Breast epithelium (tissue), 4 donors: ENCODE data around the gene TOX2. TPM values are rescaled to one million over a fixed set of nuclear protein-coding genes. Genes with fewer than 3 reads are reported as not detected.

ENCODE experiments used
- DNase-seq, 2 donors: peaks; one replicate each; pipeline ENCODE4 v3.0.0-alpha.2; 2019; ENCODE audit warnings: low spot score in 2 of 2
- H3K27ac ChIP-seq, 2 donors: fragments of 200-600 bp; sonication (generic) in 1 of 2; one replicate each; pipeline ENCODE4 v1.5.1; 2016 to 2019; ENCODE audit warnings: mild to moderate bottlenecking in 1 of 2
- H3K27me3 ChIP-seq, 2 donors: fragments of 200-600 bp; sonication (generic) in 1 of 2; one replicate each; pipeline versions ENCODE4 v1.5.1 to v1.6.0; 2017 to 2019; ENCODE audit warnings: control low read depth in 1 of 2, mild to moderate bottlenecking in 1 of 2
- H3K36me3 ChIP-seq: fragments of 200-600 bp; one replicate; pipeline ENCODE4 v1.5.1; 2019
- H3K4me1 ChIP-seq, 2 donors: fragments of 200-600 bp; sonication (generic); one replicate each; pipeline ENCODE4 v1.5.1; 2016 to 2019; ENCODE audit warnings: control low read depth in 1 of 2
- H3K4me3 ChIP-seq, 3 donors: fragments of 200-600 bp; sonication (generic); 1 replicate in 2 of 3; 2 replicates in 1 of 3; pipeline ENCODE4 v1.5.1; 2016 to 2019; ENCODE audit warnings: mild to moderate bottlenecking in 3 of 3, moderate library complexity in 2 of 3
- H3K9me3 ChIP-seq, 2 donors: fragments of 200-600 bp; sonication (generic) in 1 of 2; one replicate each; pipeline ENCODE4 v1.5.1; 2016 to 2019; ENCODE audit warnings: control low read depth in 1 of 2
- CTCF ChIP-seq, 3 donors: fragments of 450-650 bp; IDR thresholded peaks; one replicate each; pipeline ENCODE4 v1.5.1; 2016 to 2017; ENCODE audit warnings: antibody characterized with exemption in 3 of 3, mild to moderate bottlenecking in 3 of 3, moderate library complexity in 3 of 3
- POLR2A ChIP-seq: fragments of 450-650 bp; IDR thresholded peaks from one replicate; pipeline ENCODE4 v1.6.1; 2016; ENCODE audit warnings: antibody characterized with exemption, mild to moderate bottlenecking, moderate library complexity
- POLR2AphosphoS5 ChIP-seq, 3 donors: sonication (generic); formaldehyde crosslinking; IDR thresholded peaks; one replicate each; pipeline ENCODE4 v1.6.1; 2017; ENCODE audit warnings: antibody characterized with exemption in 3 of 3
- intact Hi-C: fragments of 100-400 bp; cut with DNase I; formaldehyde crosslinking; loops from one replicate; pipeline ENCODE4 v1.15.1; 2023; ENCODE audit warnings: low total_unique reads
- total RNA-seq, 3 donors: library from RNA; depleted of rRNA; stranded (reverse); fragments of >200 nt; gene quantifications; one replicate each; pipeline ENCODE4 v1.1.0, GENCODE V29; 2016

TOX2 gene
- total RNA-seq, 3 donors from 2014 or later, result 0.44 to 7.4 (median 0.66) TPM

DNA sequence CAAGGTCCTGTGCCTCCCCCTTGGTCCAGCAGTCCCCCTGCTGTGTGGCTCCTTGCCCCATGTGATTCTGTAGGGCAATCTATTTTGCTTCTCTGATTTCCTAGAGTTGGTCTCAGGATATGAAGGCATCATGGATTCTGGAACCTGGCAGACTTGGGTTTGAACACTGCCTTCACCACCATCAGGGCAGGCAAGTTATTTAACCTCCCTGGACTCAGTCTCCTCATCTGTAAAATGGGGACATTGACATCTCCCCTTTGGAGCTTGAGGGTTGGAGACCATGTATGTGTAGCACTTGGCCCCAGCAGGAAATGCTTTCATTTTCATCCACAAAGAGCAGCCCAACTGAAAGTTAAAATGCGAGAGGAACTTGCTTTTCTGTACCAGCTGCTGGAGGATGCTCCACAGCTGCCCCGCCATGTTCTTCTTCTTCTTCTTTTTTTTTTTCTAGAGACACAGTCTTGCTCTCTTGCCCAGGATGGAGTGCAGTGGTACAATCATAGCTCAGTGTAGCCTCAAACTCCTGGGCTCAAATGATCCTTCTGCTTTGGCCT lies 6.7 kb downstream of the TOX2 start:
- no peak for DNase-seq
- Histone ChIP-seq H3K36me3 (no peaks in the 10 kb centered on the region), H3K9me3 (no peaks in the 10 kb centered on the region), H3K4me1 (peaks cover 0 to 5% of the 10 kb centered on the region in 2 donors), H3K27ac (no peak overlapping the region), H3K27me3 (peaks cover 0 to 38% of the 10 kb centered on the region in 2 donors), H3K4me3 (no peak overlapping the region)
- TF ChIP-seq CTCF (IDR thresholded peaks at IDR 0.05), result no peak
- TF ChIP-seq POLR2AphosphoS5 (IDR thresholded peaks at IDR 0.05), result no peak
- no peak for TF ChIP-seq POLR2A
- intact Hi-C loops, result no loop called here

- no peak for TF ChIP-seq POLR2AphosphoS5 (IDR thresholded peaks at IDR 0.05)
- no peak for TF ChIP-seq POLR2A
- TF ChIP-seq CTCF (IDR thresholded peaks at IDR 0.05), result no peak
- Histone ChIP-seq H3K27me3 (peaks cover 0 to 31% of the 10 kb centered on the region in 2 donors), H3K27ac (no peak overlapping the region), H3K36me3 (no peaks in the 10 kb centered on the region), H3K4me1 (peaks cover 0 to 5% of the 10 kb centered on the region in 2 donors), H3K4me3 (no peak overlapping the region), H3K9me3 (no peaks in the 10 kb centered on the region)
- intact Hi-C loops, result no loop called here
- DNase-seq, result no peak
These were observed 8.0 kb downstream of the TOX2 start for GRCh38 chr20:43922614-43923013.

DNA sequence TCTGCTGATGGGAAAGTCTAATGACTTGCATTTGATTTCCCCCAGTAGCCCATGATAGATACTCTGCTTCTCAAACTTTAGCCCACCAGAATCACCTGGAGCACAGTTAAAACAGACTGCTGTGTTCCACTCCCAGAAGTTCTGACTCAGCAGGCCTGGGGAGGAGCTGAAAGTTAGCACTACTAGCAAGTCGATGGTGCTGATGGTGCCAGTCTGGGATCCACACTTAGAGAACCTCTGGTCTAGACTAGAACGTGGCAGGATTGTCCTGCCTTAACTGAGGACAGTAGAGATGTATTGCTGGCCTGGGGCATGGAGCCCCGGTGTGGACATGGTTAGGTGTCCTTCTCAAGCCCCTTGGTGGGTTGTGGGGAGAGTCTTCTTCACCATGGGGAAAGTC lies 8.7 kb downstream of the TOX2 start:
- H3K27me3 ChIP-seq, result peaks cover 0 to 24% of the 10 kb centered on the region in 2 donors

GRCh38 chr20:43923917-43924316 lies 9.3 kb downstream of the TOX2 start:
- Histone ChIP-seq H3K27me3 (peaks cover 0 to 23% of the 10 kb centered on the region in 2 donors), H3K27ac (no peak overlapping the region), H3K4me1 (peaks cover 0 to 5% of the 10 kb centered on the region in 2 donors), H3K36me3 (no peaks in the 10 kb centered on the region), H3K9me3 (no peaks in the 10 kb centered on the region), H3K4me3 (no peak overlapping the region)
- DNase-seq, result no peak
- TF ChIP-seq CTCF (IDR thresholded peaks at IDR 0.05) (no peak), POLR2A (no peak), POLR2AphosphoS5 (IDR thresholded peaks at IDR 0.05) (no peak)
- intact Hi-C loops, result no loop called here

More for the DNA sequence above, 8.7 kb downstream of the TOX2 start:
- TF ChIP-seq CTCF (IDR thresholded peaks at IDR 0.05), result no peak
- no peak for TF ChIP-seq POLR2AphosphoS5 (IDR thresholded peaks at IDR 0.05)
- TF ChIP-seq POLR2A, result no peak
- Histone ChIP-seq H3K4me1 (peaks cover 0 to 5% of the 10 kb centered on the region in 2 donors), H3K9me3 (no peaks in the 10 kb centered on the region), H3K27ac (no peak overlapping the region), H3K4me3 (no peak overlapping the region), H3K36me3 (no peaks in the 10 kb centered on the region)
- DNase-seq, result no peak
- intact Hi-C loops, result no loop called here

DNA sequence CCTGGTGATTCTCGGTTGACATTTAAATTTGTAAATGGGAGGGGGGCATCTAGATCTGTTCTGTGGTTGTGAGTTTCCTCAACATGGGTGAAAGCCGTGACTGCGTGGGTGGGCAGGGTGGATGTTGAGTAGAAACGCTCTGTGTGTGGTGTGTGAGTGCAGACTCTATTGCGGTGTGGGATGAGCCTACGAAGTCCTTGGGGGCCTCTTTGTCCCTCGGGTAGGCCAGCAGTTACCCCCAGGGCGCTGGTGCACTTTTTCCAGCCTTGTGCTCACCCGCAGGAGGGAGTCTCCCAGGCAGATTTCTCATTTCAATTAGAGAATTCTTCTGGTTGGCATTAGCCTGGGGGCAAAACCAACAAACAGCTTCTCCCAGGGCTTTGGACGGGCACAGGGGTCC lies 10.6 kb downstream of the TOX2 start:
- Histone ChIP-seq H3K4me1 (peaks cover 0 to 5% of the 10 kb centered on the region in 2 donors), H3K27ac (no peak overlapping the region), H3K9me3 (no peaks in the 10 kb centered on the region), H3K4me3 (no peak overlapping the region), H3K36me3 (no peaks in the 10 kb centered on the region), H3K27me3 (peaks cover 0 to 26% of the 10 kb centered on the region in 2 donors)
- intact Hi-C loops, result no loop called here
- DNase-seq, result no peak
- TF ChIP-seq POLR2A (no peak), CTCF (IDR thresholded peaks at IDR 0.05) (no peak), POLR2AphosphoS5 (IDR thresholded peaks at IDR 0.05) (no peak)
